SK-N-SH treated with all-trans-retinoic acid at 6 μM for 48 hours (cell line): Measurements from ENCODE around the gene LSM2.

Experiments
- ATAC-seq: fragments of 200-7000 bp; cut with Tn5 transposase; 3 replicates; pipeline ENCODE4 v1.9.1; 2020; ENCODE audit warnings: mild to moderate bottlenecking, moderate library complexity
- ARNTL ChIP-seq: fragments of 450-650 bp; formaldehyde crosslinking; IDR thresholded peaks from 2 replicates; pipeline ENCODE4 v1.5.0; 2020; ENCODE audit warnings: low read depth, mild to moderate bottlenecking, moderate library complexity, borderline replicate concordance
- BACH2 ChIP-seq: fragments of 250-450 bp; sonication (Bioruptor Pico); IDR thresholded peaks from 2 replicates; pipeline ENCODE4 v1.9.0; 2021; ENCODE audit warnings: mild to moderate bottlenecking, borderline replicate concordance
- CSDC2 ChIP-seq: fragments of 250-450 bp; sonication (Bioruptor Pico); IDR thresholded peaks from 2 replicates; pipeline ENCODE4 v1.5.0; 2020; ENCODE audit warnings: mild to moderate bottlenecking, moderate library complexity
- ESRRG ChIP-seq: fragments of 250-450 bp; sonication (Bioruptor Pico); IDR thresholded peaks from 2 replicates; pipeline ENCODE4 v1.6.1; 2021; ENCODE audit warnings: mild to moderate bottlenecking
- ISL1 ChIP-seq: fragments of 250-450 bp; sonication (Bioruptor Pico); IDR thresholded peaks from 2 replicates; pipeline ENCODE4 v2.1.2; 2022; ENCODE audit warnings: mild to moderate bottlenecking, moderate library complexity
- OSR1 ChIP-seq: fragments of 250-450 bp; sonication (Bioruptor Pico); IDR thresholded peaks from 2 replicates; pipeline ENCODE4 v1.8.0; 2022; ENCODE audit warnings: moderate library complexity, mild to moderate bottlenecking, inconsistent platforms
- RARB ChIP-seq: fragments of 250-450 bp; sonication (Bioruptor Pico); IDR thresholded peaks from 2 replicates; pipeline ENCODE4 v1.8.0; 2021; ENCODE audit warnings: mild to moderate bottlenecking, moderate library complexity
- TCF4 ChIP-seq: fragments of 250-450 bp; sonication (Bioruptor Pico); IDR thresholded peaks from 2 replicates; pipeline ENCODE4 v1.8.0; 2021; ENCODE audit warnings: mild to moderate bottlenecking, moderate library complexity, borderline replicate concordance
- TOX ChIP-seq: fragments of 250-450 bp; sonication (Bioruptor Pico); IDR thresholded peaks from 2 replicates; pipeline ENCODE4 v1.8.0; 2021; ENCODE audit warnings: mild to moderate bottlenecking, moderate library complexity, borderline replicate concordance
- ZC3H10 ChIP-seq: fragments of 250-450 bp; sonication (Bioruptor Pico); IDR thresholded peaks from 2 replicates; pipeline ENCODE4 v1.5.1; 2021; ENCODE audit warnings: mild to moderate bottlenecking, moderate library complexity
- ZFP3 ChIP-seq: fragments of 250-450 bp; sonication (Bioruptor Pico); IDR thresholded peaks from 2 replicates; pipeline ENCODE4 v1.5.0; 2020; ENCODE audit warnings: mild to moderate bottlenecking, moderate library complexity
- ZFP30 ChIP-seq: fragments of 450-650 bp; formaldehyde crosslinking; IDR thresholded peaks from 2 replicates; pipeline ENCODE4 v1.5.0; 2022; ENCODE audit warnings: mild to moderate bottlenecking, moderate library complexity
- ZNF565 ChIP-seq: fragments of 450-650 bp; formaldehyde crosslinking; conservative IDR thresholded peaks from 2 replicates; pipeline ENCODE4 v1.5.0; 2020; ENCODE audit warnings: low read depth, mild to moderate bottlenecking, moderate library complexity
- ZNF70 ChIP-seq: fragments of 450-650 bp; formaldehyde crosslinking; IDR thresholded peaks from 2 replicates; pipeline ENCODE4 v1.5.0; 2020; ENCODE audit warnings: mild to moderate bottlenecking, moderate library complexity
- ZNF8 ChIP-seq: fragments of 450-650 bp; formaldehyde crosslinking; IDR thresholded peaks from 2 replicates; pipeline ENCODE4 v1.5.0; 2020; ENCODE audit warnings: mild to moderate bottlenecking, moderate library complexity
- TF ChIP-seq, protein P1 (sequence below): fragments of 250-450 bp; sonication (Bioruptor Pico); IDR thresholded peaks from 2 replicates; pipeline ENCODE4 v1.5.1; 2020; ENCODE audit warnings: low read depth, mild to moderate bottlenecking, moderate library complexity
- TF ChIP-seq, protein P2 (sequence below): fragments of 250-450 bp; sonication (Bioruptor Pico); IDR thresholded peaks from 2 replicates; pipeline ENCODE4 v1.8.0; 2020; ENCODE audit warnings: mild to moderate bottlenecking, moderate library complexity, borderline replicate concordance
- TF ChIP-seq, protein P3 (sequence below): fragments of 250-450 bp; sonication (Bioruptor Pico); IDR thresholded peaks from 2 replicates; pipeline ENCODE4 v1.8.0; 2021; ENCODE audit warnings: low read depth, mild to moderate bottlenecking, moderate library complexity, borderline replicate concordance
- TF ChIP-seq, protein P4 (sequence below): fragments of 250-450 bp; sonication (Bioruptor Pico); IDR thresholded peaks from 2 replicates; pipeline ENCODE4 v1.5.1; 2021; ENCODE audit warnings: mild to moderate bottlenecking, moderate library complexity
- TF ChIP-seq, protein P5 (sequence below): fragments of 250-450 bp; sonication (Bioruptor Pico); IDR thresholded peaks from 2 replicates; pipeline ENCODE4 v1.5.0; 2020; ENCODE audit warnings: mild to moderate bottlenecking, moderate library complexity

The LSM2 gene

DNA sequence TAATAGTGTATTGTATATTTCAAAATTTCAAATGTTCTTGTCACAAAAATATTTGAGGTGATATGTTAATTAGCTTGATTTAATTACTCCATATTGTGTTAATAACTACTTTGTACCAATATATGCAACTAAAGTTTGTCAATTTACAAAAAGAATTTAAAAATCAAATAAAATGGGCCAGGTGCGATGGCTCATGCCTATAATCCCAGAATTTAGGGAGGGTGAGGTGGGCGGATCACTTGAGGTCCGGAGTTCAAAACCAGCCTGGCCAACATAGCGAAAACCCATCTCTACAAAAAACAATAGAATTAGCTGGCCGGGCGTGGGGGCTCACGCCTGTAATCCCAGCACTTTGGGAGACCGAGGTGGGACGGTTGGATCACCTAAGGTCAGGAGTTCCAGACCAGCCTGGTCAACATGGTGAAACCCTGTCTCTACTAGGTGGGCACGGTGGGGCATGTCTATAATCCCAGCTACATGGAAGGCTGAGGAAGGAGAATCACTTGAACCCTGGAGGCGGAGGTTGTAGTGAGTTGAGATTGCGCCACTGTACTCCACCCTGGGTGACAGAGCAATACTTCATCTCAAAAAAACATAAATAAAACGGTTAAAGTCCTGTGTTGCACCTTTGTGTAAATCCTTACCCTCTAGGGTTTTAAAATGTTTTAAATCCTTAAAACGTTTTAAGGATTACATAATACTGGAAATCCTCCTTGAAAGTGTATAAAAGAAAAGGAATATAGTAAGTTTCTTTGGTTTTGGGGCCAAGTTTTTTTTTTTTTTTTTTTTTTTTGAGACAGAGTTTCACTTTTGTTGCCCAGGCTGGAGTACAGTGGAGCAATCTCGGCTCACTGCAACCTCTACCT, 24.8 kb upstream of the LSM2 start:
- TF ChIP-seq ESRRG (no peak), ZNF565 (CRISPR knock-in tag) (no peak), ZFP3 (CRISPR knock-in tag) (no peak), OSR1 (no peak), TOX (CRISPR knock-in tag) (no peak), ZNF8 (CRISPR knock-in tag) (no peak), BACH2 (CRISPR knock-in tag) (no peak)
- TF ChIP-seq, all 23 proteins: peak for 0
- ATAC-seq = no peak

DNA sequence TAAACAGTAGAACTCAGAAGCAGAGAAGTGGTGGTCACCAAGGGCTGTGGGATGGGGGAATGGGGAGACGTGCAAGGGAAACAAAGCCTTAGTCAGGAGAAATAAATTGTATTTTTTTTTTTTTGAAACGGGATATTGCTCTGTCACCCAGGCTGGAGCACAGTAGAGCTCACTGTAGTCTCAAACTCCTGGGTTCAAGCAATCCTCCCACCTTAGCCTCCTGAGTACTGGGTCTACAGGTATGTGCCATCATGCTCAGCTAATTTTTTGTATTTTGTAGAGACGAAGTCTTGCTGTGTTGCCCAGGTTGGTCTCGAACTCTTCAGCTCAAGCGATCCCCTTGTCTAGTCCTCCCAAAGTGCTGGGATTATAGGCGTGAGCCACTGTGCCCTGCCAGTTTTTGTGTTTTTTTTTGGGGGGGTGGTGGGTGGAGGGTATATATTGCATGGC, 24.1 kb upstream of the LSM2 start:
- ATAC-seq = no peak
- TF ChIP-seq, protein P1, sequence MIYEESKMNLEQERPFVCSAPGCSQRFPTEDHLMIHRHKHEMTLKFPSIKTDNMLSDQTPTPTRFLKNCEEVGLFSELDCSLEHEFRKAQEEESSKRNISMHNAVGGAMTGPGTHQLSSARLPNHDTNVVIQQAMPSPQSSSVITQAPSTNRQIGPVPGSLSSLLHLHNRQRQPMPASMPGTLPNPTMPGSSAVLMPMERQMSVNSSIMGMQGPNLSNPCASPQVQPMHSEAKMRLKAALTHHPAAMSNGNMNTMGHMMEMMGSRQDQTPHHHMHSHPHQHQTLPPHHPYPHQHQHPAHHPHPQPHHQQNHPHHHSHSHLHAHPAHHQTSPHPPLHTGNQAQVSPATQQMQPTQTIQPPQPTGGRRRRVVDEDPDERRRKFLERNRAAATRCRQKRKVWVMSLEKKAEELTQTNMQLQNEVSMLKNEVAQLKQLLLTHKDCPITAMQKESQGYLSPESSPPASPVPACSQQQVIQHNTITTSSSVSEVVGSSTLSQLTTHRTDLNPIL = no peak
- TF ChIP-seq BACH2 (CRISPR knock-in tag) = no peak
- TF ChIP-seq, protein P2, sequence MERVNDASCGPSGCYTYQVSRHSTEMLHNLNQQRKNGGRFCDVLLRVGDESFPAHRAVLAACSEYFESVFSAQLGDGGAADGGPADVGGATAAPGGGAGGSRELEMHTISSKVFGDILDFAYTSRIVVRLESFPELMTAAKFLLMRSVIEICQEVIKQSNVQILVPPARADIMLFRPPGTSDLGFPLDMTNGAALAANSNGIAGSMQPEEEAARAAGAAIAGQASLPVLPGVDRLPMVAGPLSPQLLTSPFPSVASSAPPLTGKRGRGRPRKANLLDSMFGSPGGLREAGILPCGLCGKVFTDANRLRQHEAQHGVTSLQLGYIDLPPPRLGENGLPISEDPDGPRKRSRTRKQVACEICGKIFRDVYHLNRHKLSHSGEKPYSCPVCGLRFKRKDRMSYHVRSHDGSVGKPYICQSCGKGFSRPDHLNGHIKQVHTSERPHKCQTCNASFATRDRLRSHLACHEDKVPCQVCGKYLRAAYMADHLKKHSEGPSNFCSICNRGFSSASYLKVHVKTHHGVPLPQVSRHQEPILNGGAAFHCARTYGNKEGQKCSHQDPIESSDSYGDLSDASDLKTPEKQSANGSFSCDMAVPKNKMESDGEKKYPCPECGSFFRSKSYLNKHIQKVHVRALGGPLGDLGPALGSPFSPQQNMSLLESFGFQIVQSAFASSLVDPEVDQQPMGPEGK = no peak
- no peak for TF ChIP-seq OSR1

DNA sequence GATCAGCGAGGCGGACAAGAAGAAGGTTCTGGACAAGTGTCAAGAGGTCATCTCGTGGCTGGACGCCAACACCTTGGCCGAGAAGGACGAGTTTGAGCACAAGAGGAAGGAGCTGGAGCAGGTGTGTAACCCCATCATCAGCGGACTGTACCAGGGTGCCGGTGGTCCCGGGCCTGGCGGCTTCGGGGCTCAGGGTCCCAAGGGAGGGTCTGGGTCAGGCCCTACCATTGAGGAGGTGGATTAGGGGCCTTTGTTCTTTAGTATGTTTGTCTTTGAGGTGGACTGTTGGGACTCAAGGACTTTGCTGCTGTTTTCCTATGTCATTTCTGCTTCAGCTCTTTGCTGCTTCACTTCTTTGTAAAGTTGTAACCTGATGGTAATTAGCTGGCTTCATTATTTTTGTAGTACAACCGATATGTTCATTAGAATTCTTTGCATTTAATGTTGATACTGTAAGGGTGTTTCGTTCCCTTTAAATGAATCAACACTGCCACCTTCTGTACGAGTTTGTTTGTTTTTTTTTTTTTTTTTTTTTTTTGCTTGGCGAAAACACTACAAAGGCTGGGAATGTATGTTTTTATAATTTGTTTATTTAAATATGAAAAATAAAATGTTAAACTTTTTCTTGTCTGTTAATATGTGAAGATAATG, 23.0 kb upstream of the LSM2 start:
- peak; percentile 2; the same call in 1 of the 3 replicates for ATAC-seq
- TF ChIP-seq, protein P3, sequence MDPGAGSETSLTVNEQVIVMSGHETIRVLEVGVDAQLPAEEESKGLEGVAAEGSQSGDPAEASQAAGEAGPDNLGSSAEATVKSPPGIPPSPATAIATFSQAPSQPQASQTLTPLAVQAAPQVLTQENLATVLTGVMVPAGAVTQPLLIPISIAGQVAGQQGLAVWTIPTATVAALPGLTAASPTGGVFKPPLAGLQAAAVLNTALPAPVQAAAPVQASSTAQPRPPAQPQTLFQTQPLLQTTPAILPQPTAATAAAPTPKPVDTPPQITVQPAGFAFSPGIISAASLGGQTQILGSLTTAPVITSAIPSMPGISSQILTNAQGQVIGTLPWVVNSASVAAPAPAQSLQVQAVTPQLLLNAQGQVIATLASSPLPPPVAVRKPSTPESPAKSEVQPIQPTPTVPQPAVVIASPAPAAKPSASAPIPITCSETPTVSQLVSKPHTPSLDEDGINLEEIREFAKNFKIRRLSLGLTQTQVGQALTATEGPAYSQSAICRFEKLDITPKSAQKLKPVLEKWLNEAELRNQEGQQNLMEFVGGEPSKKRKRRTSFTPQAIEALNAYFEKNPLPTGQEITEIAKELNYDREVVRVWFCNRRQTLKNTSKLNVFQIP (CRISPR knock-in tag) = no peak
- no peak for TF ChIP-seq ZFP3 (CRISPR knock-in tag)
- TF ChIP-seq ARNTL (CRISPR knock-in tag) = no peak
- no peak for TF ChIP-seq TCF4

DNA sequence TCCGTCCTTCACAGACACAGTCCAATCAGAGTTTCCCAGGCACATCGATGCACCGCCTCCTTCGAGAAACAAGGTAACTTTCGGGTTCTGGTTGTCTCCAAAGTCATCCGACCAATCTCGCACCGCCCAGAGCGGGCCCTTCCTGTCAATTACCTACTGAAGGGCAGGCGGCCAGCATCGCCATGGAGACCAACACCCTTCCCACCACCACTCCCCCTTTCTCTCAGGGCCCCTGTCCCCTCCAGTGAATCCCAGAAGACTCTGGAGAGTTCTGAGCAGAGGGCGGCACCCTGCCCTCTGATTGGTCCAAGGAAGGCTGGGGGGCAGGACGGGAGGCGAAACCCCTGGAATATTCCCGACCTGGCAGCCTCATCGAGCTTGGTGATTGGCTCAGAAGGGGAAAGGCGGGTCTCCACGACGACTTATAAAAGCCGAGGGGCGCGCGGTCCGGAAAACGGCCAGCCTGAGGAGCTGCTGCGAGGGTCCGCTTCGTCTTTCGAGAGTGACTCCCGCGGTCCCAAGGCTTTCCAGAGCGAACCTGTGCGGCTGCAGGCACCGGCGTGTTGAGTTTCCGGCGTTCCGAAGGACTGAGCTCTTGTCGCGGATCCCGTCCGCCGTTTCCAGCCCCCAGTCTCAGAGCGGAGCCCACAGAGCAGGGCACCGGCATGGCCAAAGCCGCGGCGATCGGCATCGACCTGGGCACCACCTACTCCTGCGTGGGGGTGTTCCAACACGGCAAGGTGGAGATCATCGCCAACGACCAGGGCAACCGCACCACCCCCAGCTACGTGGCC, 20.7 kb upstream of the LSM2 start, which contains the start of gene HSPA1B:
HSPA1B (plus strand) TSS at position 453 of the 794 bp plus-strand sequence; CDS start at position 666, 213 bp downstream.
- ATAC-seq = peak; percentile 90
- TF ChIP-seq ESRRG (no peak), CSDC2 (CRISPR knock-in tag) (no peak), ZNF565 (CRISPR knock-in tag) (no peak), OSR1 (no peak), BACH2 (CRISPR knock-in tag) (no peak), TOX (CRISPR knock-in tag) (no peak), ZC3H10 (no peak), RARB (no peak), ISL1 (CRISPR knock-in tag) (no peak), ZNF70 (CRISPR knock-in tag) (no peak), ZFP30 (no peak)
- TF ChIP-seq, protein P1 = no peak
- TF ChIP-seq, protein P4, sequence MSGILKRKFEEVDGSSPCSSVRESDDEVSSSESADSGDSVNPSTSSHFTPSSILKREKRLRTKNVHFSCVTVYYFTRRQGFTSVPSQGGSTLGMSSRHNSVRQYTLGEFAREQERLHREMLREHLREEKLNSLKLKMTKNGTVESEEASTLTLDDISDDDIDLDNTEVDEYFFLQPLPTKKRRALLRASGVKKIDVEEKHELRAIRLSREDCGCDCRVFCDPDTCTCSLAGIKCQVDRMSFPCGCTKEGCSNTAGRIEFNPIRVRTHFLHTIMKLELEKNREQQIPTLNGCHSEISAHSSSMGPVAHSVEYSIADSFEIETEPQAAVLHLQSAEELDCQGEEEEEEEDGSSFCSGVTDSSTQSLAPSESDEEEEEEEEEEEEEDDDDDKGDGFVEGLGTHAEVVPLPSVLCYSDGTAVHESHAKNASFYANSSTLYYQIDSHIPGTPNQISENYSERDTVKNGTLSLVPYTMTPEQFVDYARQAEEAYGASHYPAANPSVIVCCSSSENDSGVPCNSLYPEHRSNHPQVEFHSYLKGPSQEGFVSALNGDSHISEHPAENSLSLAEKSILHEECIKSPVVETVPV = no peak
- TF ChIP-seq, protein P5, sequence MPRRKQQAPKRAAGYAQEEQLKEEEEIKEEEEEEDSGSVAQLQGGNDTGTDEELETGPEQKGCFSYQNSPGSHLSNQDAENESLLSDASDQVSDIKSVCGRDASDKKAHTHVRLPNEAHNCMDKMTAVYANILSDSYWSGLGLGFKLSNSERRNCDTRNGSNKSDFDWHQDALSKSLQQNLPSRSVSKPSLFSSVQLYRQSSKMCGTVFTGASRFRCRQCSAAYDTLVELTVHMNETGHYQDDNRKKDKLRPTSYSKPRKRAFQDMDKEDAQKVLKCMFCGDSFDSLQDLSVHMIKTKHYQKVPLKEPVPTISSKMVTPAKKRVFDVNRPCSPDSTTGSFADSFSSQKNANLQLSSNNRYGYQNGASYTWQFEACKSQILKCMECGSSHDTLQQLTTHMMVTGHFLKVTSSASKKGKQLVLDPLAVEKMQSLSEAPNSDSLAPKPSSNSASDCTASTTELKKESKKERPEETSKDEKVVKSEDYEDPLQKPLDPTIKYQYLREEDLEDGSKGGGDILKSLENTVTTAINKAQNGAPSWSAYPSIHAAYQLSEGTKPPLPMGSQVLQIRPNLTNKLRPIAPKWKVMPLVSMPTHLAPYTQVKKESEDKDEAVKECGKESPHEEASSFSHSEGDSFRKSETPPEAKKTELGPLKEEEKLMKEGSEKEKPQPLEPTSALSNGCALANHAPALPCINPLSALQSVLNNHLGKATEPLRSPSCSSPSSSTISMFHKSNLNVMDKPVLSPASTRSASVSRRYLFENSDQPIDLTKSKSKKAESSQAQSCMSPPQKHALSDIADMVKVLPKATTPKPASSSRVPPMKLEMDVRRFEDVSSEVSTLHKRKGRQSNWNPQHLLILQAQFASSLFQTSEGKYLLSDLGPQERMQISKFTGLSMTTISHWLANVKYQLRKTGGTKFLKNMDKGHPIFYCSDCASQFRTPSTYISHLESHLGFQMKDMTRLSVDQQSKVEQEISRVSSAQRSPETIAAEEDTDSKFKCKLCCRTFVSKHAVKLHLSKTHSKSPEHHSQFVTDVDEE (CRISPR knock-in tag) = no peak
